Hematopoietic multipotent progenitor cell treated with erythropoietin and hydrocortisone succinate and interleukin-3 and kit ligand, for 15 days (in vitro differentiated cells): ENCODE data around the gene DNAJB5.
A peak's percentile ranks its signal among the peaks of the same experiment; 100 is the strongest.

Source experiments
- DNase-seq: peaks from one replicate; pipeline ENCODE4 v3.0.0-alpha.2; 2015; ENCODE audit warnings: low spot score

DNAJB5 gene

DNA sequence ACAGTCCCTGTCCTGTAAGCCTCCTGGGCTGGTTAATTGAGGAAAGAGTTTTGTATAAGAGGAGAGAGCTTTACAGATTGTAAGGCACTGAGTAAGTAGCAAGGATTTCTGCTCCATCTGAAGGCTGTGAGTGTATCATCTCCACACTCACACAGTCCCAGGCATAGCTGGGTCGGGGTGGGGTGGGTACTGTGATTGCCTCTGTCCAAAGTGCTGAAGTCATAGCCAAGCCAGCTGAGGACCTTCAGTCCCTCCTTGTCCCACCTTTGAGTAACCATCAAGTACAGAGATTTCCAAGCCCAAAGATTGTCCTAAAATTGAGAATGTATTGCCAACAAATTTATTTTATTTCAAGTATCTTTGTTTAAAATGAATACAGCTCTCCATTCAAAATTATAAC lies 5.5 kb upstream of the DNAJB5 start:
- no peak for DNase-seq

DNA sequence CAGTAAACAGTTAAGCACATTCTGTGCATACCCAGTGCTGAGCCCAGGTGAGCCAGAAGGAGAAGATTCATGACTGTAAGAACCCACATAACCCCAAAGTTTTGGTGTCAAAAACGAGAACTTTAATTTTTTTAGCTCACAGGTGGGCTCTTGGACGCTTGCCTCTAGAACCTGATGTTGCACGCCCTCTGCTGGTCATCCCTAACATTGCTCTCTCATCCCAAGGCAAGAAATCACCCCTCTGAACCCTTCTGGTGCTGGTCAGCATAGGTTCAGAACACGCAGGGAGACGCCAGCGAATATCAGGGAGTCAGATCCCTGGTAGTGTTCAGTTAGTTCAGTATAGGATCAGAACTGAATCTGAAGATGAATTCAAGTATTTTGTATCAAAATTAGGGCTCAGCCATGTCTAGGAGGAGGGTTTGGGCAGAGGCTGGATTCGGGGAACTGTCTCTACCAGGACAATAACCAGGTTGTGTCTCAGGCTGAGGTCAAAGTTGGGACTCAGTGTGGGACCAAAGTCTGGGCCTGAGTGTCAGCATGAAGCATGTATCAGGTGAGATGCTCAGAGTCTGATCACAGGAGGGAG lies 4.1 kb upstream of the DNAJB5 start:
- peak; percentile 63 for DNase-seq

DNA sequence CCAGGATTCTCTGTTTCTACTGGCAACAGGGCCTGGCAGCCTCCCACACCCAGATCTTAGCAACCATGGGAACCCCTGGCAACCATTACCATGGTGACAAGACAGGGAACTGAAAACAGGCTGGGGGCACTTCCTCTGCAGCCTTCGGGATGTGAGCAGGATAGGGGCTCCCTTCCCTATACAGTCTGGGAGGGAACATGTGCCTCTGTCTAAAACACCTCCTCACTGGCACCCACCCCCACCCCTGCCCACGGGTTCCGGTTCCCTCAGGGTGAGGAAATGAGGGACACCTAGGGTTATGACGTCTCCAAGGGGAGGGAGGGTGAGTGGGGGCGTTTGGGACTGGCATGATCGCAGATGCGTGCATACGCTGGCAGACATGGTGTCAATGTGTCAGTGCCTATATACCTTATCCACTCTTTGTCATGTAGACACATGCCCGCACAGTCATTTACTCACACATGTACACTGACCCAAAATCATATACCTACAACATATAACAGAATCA lies 3.0 kb upstream of the DNAJB5 start:
- DNase-seq = no peak

DNA sequence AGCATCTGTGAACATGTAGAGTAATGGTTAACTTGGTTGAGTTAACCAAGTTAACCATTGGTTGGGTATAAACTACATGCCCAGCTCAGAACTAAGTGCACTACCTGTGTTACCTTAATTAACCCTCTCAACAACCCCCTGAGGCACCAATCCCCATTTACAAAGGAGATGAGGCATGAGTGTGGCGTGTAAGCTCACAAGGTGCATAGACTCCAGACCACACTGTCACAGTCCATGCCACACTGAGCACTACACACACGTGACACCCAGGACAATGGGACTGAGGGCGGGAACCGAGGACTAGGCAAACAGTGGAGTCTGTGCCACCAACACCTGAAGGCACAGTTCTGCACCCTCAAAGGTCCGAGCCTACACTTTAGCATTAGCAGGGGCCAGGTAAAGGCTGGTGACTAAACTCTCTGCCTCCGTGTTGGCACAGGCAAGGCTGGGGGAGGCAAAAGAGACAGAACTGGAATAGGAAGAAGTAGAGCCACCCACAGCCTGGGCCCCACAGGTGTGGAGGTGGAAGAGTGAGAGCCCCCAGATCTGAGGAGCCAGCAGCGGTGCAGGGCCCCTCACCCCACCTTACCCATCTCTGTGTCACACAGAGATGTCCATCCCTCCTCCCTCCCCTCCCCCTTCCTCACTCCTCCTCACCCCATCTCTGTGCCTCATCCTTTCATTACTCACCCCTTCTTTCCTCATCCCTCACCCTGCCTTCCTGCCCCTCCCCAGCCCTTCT lies 2.2 kb upstream of the DNAJB5 start:
- no peak for DNase-seq

DNA sequence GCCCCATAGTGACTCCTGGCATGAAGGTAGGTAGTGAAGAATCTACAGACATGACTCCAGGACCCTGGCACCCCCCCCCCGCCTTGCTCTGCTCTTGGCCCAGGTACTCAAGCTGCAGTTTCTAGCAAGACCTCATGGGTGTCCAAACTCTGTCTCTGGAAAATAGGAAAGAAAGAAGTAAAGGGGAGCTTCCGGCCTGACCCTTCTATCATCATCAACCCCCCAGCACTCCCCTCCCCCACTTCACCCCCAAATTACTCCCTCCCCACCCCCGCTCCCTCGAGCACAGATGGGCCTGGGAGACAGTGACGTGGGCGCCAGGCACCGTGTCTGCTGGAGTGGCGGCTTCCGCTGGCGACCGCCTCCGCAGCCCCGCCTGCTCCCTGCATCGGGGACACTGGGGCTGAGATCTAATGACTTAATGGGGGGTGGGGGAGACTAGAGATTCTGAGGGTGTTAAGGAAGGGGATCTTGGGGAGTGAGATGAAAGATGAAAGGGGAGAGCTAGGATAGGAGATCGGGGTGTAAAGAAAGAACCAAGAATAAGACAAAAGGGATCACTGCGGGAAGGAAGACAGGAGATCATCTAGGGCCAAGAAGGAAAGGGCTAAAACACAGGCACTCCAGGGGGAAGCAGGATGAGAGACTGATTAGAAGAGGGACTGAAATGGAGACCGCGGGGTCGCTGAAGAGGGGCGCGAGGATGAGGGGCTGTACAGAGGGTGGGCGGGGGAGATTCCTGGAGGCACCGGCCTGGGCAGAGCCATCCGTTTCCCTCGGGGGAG lies 1.1 kb upstream of the DNAJB5 start:
- no peak for DNase-seq

DNA sequence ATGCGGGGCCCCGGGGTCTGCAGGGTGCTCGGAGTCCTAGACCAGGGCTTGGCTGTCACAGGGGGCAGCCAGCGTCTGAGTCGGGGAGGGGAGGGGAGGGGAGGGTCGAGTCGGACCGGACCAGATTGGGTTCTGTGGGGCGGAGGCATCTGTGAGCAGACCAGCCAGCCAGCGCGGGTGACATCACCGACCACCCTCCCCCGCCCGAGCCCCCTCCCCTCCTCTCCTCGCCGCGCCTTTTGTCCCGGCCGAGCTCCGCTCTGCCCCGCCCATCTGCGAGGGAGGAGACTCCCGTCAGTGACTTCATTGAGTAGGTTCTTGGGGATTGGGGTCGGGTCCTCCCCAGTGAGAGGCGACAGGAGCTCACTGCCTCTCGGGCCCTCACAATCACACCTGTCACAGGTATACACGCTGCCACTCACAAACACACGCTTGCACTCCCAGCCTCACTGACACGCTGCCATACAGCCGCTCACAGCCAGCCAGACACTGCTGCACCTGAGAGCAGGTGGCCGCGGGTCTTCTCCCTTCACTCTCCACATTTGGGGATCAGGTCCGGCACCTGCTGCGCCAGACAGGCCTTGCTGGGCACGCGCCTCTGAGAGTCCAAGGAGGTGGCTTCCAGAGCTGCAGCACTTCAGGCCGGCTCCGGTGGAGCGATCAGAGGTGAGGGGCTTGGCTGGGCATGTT lies 546 bp downstream of the DNAJB5 start:
- DNase-seq = no peak

DNA sequence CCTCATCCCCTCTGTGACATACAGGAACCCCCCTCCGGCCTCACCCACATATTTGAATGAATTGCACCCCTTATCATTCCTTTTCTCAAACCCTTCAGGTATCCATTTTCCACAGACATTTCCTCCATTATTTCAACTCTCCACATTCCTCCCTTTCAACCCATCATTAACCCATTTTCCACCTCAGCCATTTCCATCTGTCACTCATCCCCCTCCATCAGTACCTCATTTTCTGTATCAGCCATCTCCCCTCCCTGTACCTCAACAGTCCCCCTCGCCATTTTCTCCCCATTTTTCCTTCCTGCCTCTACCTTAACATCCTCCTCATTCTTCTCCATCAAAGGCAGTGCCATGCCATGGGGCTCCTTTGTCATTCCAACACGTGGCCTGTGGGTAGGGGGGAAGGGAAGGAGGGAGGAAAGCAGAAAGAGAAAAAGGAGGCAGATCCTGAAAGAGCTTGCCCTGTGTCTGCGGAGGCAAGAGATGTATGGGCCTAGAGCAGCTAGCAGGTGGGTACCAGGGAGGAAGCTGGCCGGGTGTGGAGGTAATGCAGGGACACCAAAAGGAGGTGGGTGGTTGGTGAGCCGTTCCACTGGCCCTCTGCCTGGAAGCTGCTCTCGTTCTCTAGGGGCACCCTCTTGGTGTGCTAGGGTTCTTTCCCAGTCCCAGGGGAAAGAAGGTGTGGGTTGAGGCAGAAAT lies 1.5 kb downstream of the DNAJB5 start:
- DNase-seq = no peak

DNA sequence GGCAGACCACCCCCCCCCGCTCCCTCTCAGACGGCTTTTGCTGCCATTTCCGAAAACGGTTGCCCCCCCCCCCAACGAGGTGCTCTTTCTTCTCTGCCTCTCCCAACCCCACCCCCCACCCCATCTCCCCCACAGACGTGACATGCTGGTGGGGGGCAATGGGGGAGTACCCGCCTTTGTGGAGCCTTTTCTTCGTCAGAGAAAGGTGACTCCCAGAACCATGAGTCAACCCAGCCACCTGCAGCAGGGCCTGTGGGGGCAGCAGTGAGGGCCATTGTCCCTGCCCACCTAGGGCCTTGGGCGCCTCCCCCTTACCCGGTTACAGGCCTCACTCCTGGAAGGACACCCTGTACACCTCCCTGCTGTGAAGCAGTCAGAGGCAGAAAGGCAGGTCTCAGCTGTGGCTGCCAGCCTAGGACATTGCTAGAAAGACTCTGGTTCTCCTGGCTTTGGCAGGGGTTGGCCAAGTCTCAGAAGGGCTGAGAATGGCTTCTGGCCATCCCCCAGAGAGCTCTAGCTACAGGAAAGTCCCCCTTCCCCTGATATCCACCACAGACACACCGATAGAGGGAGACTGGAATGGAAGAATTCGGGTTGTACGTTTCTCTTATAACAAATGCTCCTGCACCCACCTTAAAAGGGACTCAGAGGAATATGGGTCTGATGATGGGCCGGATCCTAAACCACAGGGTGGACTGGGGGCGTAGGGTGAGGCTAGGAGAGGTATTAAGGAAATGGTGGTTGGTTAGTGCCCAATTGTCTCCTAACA lies 2.2 kb downstream of the DNAJB5 start:
- DNase-seq = no peak

DNA sequence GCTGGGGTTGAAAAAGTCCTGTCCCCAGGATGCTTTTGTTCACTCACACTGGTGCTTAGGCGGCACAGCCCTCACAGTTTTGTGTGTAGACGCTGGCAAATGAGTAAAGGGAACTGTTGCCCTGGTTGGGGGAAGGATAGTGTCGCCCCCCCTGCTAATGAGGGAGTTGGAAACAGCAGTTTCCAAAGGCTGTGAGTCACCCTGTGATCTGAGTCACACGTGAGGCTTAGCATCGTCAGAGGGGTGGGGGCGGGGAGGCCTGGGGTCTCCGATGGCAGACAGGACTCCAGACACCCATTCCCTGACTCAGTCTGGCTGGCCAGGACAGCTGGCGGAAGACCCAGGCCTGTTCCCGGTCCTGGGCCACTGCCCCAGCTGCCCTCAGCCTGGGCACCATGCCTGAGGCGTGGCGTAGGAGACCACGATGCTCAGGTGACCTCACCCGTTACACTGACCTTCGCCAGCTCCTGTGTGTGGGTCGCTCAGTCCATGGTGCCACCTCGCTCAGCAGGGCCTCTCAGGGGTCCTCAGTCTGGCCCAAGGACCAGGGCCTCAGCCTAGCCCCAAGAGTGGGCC lies 2.9 kb downstream of the DNAJB5 start:
- DNase-seq = no peak

DNA sequence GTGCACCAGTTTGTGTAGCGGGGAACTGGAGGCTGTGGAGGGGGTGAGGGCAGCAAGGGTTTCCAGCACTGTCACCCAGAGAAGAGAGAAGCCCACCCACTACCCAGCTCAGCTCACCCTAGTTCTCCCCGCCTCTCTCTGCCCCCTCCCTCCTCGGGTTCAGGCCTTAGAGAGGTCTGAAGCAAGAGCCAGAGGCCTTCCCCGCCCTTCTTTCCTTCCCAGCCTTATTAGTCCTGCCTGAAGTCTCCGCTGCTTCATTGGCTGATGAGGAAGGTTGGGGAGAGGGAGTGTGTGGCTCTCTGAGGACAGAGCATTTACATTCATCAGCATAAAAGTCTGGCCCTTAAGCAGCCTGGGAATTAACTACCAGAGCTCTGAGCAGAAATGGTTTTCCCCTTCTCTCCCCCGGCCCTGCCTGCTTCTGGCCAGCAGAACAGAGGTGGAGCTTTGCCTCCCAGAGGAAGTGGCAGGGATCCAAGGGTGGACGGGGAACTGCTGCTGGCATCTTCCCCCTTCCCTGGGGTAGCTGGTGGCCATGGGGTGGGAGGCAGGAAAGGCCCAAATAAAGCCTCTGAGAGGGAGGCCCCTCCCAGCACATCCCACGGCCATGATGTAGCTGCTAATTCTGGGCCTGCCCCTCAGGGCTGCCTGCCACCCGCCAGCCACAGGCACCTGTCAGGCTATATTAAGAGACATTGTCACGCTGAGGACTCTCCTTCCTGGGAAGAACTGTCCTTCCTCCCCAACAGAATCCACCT lies 4.1 kb downstream of the DNAJB5 start:
- DNase-seq = no peak

DNA sequence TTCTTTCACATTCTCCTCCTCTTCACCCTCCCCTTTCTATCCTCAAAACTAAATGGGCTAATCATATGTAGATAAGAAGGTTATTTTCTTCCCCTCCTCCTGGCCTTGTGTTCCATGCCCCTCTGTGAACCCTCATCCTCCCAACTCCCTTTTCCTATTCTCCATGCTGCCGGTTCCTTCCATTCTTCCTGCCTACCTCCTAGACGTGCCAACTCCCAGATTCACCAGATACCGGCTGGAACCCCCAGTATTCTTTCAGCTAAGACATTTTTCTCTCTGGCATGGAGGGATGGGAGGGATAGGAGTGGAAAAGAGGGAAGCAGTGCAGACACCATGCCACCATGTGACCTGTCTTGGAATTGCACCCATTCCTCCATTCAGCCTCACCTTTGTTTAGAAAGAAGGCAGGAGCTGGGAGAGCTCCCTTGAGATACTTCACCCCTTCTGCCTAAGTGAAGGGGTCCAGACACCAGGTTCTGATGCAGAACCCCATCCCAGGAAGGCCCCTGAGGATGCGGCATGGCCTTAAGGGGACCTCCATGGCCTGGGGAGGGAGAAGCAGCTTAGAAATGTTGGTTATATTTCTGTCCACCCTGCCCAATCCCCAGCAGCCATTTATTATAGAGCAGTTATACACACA lies 4.8 kb downstream of the DNAJB5 start:
- DNase-seq = no peak

DNA sequence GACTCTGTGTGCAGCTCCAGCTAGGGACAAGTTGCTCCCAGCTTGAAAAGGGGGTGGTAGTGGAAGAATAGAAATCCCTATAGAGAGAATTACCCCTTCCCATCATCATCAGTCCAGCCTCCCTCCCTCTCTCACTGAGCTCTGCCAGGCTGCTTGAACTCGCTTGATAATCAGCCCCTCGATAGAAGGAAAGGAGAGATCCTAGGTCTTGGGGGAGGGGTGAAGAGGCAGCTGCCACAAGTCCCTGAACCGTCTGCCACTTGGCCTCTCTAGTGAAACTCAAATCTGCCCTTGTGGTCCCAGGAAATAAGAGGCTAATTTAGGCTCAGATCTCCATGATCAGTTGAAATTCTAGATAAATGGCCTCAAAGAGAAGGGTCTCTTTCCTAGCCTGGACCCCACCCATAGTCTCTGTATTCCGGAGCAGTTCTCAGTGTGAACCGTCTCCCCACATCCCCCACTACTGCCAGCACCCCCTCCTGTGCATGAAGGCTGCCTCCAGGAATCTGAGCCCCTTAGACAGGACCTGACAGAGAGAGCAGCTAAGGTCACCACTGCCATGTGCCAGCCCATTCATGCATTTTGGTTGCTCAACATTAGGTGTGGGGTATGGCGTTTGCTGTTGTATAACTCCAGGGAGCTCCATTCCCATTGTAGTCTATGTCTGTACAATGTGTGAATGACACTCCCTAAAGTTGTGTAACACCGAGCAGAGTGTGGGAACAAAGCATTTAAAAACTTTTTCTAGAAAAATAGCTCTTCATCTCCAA lies 5.5 kb downstream of the DNAJB5 start:
- DNase-seq = no peak

DNA sequence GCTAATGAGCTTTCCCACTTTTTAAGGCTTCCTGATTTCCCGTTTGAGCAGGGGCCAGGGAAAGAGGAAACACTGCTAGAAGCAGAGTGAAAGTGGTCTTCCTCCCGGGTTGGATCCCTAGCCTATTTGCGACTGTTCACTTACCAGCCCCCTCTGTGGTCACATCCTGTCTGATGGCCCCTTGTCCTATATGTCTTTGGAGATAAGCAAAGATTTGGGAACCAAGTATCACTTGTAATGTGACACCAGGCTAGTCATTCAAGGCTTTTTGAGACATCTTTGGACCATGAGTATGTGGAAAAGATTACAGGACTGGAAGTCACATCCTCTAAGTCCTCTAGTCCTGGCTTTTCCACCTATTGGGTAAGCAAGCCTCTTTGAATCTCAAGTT lies 6.1 kb downstream of the DNAJB5 start:
- no peak for DNase-seq

DNA sequence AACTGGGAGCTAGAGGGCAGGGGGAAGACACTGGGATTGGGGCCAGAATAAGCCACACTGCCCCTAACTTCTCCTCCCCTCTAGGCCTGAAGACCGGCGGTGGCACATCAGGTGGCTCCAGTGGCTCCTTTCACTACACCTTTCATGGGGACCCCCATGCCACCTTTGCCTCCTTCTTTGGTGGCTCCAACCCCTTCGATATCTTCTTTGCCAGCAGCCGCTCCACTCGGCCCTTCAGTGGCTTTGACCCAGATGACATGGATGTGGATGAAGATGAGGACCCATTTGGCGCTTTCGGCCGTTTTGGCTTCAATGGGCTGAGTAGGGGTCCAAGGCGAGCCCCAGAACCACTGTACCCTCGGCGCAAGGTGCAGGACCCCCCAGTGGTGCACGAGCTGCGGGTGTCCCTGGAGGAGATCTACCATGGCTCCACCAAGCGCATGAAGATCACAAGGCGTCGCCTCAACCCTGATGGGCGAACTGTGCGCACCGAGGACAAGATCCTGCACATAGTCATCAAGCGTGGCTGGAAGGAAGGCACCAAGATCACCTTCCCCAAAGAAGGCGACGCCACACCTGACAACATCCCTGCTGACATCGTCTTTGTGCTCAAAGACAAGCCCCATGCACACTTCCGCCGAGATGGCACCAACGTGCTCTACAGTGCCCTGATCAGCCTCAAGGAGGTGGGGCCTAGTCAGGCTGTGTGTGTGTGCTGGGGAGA lies 6.8 kb downstream of the DNAJB5 start:
- DNase-seq = no peak

DNA sequence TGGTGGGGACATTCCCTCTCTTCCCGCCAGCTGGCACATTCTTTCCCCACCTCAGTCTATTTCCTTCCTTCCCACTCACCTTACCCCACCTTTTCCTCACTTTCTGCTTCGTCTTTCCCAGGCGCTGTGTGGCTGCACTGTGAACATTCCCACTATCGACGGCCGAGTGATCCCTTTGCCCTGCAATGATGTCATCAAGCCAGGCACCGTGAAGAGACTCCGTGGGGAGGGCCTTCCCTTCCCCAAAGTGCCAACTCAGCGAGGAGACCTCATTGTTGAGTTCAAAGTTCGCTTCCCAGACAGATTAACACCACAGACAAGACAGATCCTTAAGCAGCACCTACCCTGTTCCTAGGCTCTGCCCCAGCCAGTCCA lies 7.3 kb downstream of the DNAJB5 start:
- no peak for DNase-seq

DNA sequence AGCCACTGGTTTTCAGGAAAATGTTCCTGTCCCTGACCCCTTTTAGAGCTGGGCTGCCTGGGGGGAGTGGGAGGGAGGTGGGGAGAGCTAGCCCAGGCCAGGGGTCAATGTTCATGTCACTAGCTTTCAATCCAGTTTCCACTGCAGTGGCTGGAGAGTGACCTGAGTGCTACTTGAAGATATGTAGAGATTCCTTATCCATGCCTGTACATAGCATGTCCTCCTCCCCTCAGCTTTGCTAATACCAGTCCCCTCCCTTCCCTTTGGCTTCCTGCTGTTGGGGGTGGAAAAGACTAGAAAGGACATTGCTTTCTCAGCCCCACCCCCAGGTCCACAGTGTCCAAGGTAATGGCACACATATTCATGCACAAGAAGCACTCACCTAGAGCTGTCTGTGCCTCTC lies 7.8 kb downstream of the DNAJB5 start:
- no peak for DNase-seq

DNA sequence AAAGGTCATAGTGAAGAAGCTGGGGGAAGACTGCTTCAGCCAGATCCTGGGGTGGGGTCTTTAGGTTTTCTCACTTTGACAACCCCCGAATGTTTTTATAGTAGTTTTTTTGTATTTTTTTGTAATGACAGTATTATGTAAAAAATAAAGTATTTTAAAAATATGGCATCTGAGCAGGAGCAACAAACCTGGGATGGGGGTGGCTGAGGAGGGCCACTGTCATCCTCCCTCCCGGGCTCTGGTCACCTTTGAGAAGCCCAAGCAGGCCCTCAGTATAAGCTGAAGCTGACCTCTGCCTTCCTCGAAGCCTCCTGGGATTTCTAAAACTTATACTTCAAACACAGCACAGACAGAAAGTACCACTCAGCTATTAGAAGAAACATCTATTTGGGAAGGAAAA lies 8.7 kb downstream of the DNAJB5 start:
- no peak for DNase-seq

DNA sequence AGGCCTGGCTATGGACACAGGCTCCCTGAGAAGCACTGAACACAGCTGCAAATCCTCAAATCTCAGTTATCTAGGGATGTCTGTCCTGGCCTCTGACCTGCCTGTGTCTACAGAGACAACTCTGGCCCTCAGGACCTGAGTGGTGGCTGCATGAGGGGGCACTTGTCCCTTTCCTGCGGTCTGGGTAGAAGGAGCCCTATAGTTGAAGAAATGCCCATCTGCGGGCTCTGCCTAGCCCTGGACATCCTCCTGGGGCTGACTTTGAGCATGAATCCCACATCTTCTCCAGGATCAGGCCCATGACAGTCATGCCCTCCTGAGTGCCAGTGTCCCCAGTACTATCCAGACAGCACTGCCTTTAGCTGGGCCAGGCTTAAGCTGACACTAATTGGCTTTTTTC lies 10.0 kb downstream of the DNAJB5 start:
- no peak for DNase-seq
